Panc1 (cell line): Measurements from ENCODE around the gene EIF3B. TPM values are rescaled to one million over a fixed set of nuclear protein-coding genes. Genes with fewer than 3 reads are reported as not detected.

Experiments
- total RNA-seq: library from RNA; stranded (reverse); gene quantifications from one replicate; pipeline ENCODE4 v1.2.1, GENCODE V29; 2021; ENCODE audit not compliant: unreplicated experiment

The EIF3B gene
- total RNA-seq, 1 experiment from 2014 or later: 432 TPM

Other genes with a start within 250 kb of the EIF3B start
- gene MAD1L1, start 121.9 kb upstream of the EIF3B start, total RNA-seq: 70.8 TPM
- 49.9 TPM for gene MRM2, start 112.6 kb upstream of the EIF3B start, total RNA-seq
- 92.6 TPM for gene NUDT1, start 112.6 kb upstream of the EIF3B start, total RNA-seq
- gene SNX8, start 40.4 kb upstream of the EIF3B start, total RNA-seq: 139 TPM
- gene CHST12, start 48.8 kb downstream of the EIF3B start, total RNA-seq: 48.3 TPM
- not detected for gene GRIFIN, start 121.6 kb downstream of the EIF3B start, total RNA-seq
- 38.1 TPM for gene LFNG, start 164.9 kb downstream of the EIF3B start, total RNA-seq
- 76.9 TPM for gene BRAT1, start 200.7 kb downstream of the EIF3B start, total RNA-seq
- 44.8 TPM for gene IQCE, start 204.2 kb downstream of the EIF3B start, total RNA-seq